Measurements from ENCODE around the gene HASPIN.

GRCh38 chr17:3730881-3731429 lies 7.3 kb downstream of the HASPIN start:
- no peak for TF ChIP-seq TOE1 (IDR thresholded peaks at IDR 0.05; ENCODE audit: borderline replicate concordance)
- TF ChIP-seq TOE1 (CRISPR knock-in tag; IDR thresholded peaks at IDR 0.05; ENCODE audit: borderline replicate concordance, low read depth), result no peak
- TF ChIP-seq POLR2AphosphoS5 (IDR thresholded peaks at IDR 0.05; ENCODE audit: control insufficient read depth, insufficient read depth, low read depth, low read length), result no peak
- TF ChIP-seq, protein P1, sequence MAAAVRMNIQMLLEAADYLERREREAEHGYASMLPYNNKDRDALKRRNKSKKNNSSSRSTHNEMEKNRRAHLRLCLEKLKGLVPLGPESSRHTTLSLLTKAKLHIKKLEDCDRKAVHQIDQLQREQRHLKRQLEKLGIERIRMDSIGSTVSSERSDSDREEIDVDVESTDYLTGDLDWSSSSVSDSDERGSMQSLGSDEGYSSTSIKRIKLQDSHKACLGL (CRISPR knock-in tag; IDR thresholded peaks at IDR 0.05; ENCODE audit: borderline replicate concordance, poor library complexity, severe bottlenecking), result no peak
- no peak for TF ChIP-seq ZNF707 (CRISPR knock-in tag; conservative IDR thresholded peaks at IDR 0.05)
- no peak for TF ChIP-seq ZZZ3 (IDR thresholded peaks at IDR 0.05)
- no peak for TF ChIP-seq KAT8 (IDR thresholded peaks at IDR 0.05; ENCODE audit: low read depth)
- TF ChIP-seq, protein P2, sequence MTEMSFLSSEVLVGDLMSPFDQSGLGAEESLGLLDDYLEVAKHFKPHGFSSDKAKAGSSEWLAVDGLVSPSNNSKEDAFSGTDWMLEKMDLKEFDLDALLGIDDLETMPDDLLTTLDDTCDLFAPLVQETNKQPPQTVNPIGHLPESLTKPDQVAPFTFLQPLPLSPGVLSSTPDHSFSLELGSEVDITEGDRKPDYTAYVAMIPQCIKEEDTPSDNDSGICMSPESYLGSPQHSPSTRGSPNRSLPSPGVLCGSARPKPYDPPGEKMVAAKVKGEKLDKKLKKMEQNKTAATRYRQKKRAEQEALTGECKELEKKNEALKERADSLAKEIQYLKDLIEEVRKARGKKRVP (CRISPR knock-in tag; IDR thresholded peaks at IDR 0.05), result no peak
